HG02973 (cell line): ENCODE results near the gene BCHE.

Experiments used
- ATAC-seq: cut with Tn5 transposase; IDR thresholded peaks from one replicate; pipeline ENCODE4 v1.9.1; 2021; ENCODE audit warnings: moderate library complexity; ENCODE audit not compliant: unreplicated experiment

The BCHE gene

DNA sequence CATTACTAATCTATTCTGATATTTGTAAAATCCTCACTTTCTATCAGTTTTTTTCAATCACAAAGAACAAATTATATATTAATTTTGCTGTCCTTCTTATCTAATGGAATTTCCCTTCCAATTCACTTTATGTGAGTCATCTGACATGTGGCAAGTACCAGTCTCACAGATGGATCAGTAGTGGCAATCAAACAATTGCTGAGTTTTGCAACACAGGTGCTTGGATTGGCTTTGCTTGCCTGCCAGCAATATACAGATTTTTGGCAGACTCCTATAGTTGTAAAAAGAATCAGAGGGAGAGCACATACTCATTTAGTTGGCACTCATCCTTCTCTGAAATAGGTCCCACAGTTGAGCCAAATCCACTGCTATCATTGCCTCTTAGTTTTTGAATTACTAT is 83.7 kb downstream of the BCHE start:
- no peak for ATAC-seq

DNA sequence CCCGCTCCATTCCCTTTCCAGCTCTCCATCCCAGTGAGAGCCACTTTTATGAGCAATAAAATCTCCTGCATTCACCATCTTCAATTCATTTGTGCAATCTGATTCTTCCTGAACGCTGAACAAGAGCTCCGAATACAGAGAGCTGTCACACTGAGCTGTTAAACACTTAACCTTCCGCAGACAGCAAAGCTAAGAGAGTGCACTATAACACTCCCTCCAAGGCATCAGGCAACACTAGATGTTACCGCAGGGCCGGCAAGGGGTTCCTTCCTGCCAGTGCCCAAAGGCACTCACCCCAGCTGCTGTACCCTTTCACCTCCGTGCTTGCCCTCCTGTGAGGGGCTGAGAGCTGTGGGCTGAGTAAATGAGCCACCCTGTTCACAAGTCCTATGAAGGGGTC is 85.6 kb downstream of the BCHE start:
- no peak for ATAC-seq

DNA sequence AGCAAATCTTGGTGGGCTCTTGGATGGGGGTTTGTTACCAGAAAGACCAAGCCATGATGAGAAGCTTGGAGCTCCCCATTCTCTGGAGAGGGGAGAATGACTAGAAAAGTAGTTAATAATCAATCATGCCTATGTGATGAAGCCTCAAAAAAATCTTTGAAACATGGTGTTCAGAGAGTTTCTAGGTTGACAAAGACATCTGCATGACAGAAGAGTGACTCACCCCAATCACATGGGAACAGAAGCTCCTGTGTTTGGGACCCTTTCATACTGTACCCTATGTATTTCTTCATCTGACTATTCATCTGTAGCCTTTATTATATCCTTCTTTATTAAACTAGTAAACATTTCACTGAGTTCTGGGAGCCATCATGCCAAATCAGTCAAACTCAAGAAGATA is 87.4 kb downstream of the BCHE start:
- no peak for ATAC-seq

DNA sequence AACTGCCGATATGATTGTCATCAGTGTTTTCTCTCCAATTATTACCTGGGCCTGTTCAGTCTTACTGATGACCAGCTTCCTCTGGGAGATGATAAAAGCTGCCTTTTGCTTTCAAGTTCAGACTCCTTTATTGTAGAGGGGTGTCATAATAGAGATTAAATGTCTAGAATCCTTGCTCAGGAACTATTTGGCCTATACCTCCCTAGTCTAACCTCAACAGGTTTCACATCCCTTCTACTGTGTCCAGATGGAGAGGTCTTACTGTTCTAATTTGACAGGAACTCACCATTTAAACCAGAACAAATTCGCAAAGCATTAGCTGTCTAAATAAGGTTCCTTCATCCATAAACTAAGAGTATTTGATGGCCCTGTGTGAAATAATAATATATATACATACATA is 88.0 kb downstream of the BCHE start:
- ATAC-seq = no peak

DNA sequence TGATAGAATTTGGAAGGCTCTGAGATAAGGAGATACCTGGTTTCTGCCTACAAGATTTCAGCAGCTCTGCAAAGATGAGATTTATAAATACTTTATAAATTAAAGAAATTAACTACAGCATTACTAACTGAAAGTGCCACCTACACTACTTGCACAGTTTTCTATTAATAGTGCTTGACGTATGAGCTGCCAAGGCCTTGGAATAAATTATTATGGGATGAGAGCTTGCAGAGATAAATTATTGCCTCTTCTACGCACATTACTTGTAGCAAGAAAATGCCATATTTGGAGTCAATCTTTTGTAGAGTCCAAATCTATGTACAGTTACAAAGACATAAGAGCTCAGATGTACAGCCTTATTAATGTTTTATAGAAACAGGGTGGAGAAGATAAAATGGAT is 89.1 kb downstream of the BCHE start:
- no peak for ATAC-seq

DNA sequence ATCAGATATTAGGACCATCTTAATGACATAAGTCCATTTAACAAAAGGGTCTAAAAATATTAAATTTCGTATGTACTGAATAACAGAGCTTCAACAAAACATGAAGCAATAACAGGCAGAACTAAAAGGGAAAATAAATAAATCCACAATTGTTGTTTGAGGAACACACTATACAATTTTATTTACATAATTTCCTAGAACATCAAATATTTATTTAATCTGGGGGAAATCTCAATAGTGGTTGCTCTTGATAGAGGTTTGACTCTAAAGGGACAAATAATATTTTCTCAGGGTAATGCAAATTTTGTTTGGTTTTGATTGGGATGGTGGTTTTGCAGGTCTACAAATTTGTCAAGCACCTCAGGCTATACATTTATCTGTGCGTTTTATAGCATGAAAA is 90.3 kb downstream of the BCHE start:
- no peak for ATAC-seq

DNA sequence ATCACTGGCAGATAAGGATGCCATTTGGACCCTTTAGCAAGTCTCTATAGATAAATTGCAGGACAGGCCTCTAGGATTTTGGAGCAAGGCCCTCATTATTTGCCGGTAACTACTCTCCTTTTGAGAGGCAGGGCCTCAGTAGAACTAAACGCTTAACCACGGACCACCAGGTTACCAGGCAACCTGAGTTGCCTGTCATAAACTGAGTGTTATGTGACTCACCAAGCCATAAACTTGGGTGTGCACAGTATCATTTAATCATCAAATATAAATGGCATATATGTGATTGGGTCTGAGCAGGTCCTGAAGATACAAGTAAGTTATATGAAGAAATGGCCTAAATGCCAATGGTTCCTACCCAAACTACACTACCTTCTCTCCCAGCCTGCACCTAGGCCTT is 93.2 kb downstream of the BCHE start:
- ATAC-seq = no peak

DNA sequence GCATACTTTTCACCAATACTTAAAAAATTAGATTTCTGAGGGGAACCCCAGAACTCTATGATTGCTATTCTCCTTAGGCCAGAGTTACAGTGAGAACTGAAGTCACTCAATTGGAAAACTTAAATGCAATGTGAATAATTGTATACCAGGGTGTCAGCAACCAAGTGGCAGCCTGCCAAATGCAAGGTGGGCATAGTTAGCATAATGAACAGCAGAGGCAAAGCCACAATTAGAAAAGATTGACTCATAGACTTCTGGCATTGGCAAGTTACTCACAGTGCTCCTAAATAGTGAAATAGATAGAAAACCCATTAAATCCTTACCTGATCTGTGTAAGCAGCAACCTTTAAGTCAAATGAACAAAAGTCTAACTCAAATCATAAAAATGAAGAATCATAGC is 94.9 kb downstream of the BCHE start:
- no peak for ATAC-seq

DNA sequence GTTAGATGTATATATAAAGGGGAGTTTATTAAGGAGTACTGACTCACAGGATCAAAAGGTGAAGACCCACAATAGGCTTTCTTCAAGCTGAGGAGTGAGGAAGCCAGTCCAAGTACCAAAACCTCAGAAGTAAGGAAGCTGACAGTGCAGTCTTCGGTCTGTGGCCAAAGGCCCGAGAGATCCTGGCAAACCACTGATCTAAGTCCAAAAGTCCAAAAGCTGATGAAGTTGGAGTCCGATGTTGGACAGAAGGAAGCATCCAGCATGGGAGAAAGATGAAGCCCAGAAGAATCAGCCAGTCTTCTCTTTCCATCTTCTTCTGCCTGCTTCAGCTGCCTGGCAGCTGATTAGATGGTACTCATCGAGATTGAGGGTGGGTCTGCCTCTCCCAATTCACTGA is 107.5 kb downstream of the BCHE start:
- no peak for ATAC-seq

DNA sequence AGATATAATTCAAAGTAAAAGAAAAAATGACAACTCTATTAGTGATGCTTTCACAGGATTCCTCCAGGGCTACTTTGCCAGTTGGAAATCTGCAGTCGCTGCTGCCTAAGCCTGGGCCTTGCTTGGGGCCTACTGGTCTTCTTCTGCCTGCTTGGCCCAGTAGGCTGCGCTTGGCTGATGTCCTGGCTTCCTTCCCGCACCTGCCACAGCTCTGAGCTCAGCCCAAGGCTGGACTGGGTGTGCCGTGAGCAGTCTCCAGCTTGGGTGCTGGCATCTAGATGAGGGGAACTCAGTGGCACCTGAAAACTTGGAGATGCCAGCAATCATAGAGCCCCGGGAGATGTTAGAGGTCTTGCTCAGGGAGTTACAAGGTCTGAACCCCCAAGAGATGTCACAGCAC is 108.3 kb downstream of the BCHE start:
- ATAC-seq = no peak

DNA sequence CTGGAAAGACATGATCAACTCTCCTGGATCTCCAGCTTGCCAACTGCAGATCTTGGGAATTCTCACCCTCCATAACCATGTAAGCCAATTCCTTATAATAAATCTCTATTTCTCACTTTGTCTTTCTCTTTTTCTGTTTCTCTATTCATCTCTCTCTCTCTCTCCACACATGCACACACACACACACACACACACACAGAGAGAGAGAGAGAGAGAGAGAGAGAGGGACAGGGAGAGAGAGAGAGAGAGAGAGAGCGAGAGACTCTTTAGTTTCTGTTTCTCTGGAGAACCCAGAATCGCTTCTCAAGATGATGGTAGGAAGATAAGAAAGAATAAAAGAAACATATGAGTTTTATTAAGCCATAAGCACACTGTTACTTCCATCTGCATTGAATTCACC is 111.9 kb downstream of the BCHE start:
- ATAC-seq = no peak
